CD14-positive monocyte (primary cell): ENCODE results near the gene CCDC69. TPM values are rescaled to one million over a fixed set of nuclear protein-coding genes. Genes with fewer than 3 reads are reported as not detected.

ENCODE experiments used
- DNase-seq, 3 donors: peaks; one replicate each; pipeline ENCODE4 v3.0.0-alpha.2; 2011 to 2022
- H2AFZ ChIP-seq: 2 replicates; pipeline ENCODE4 v1.6.0; 2012; ENCODE audit warnings: mild to moderate bottlenecking, low read depth, low read length, inconsistent platforms; ENCODE audit not compliant: insufficient read depth, poor library complexity, severe bottlenecking
- H3K27ac ChIP-seq, 2 donors: 1 replicate in 1 of 2; 2 replicates in 1 of 2; pipeline ENCODE4 v1.5.1; 2012 to 2013; ENCODE audit warnings: low read length in 2 of 2, control low read depth in 1 of 2, inconsistent platforms in 1 of 2, low read depth in 1 of 2, mild to moderate bottlenecking in 1 of 2
- H3K27me3 ChIP-seq, 2 donors: one replicate each; pipeline versions ENCODE4 v1.6.0 to v1.6.1; 2011 to 2013; ENCODE audit warnings: low read length in 2 of 2; ENCODE audit not compliant: control insufficient read depth in 2 of 2, insufficient read depth in 2 of 2
- H3K36me3 ChIP-seq, 2 donors: replicated peaks in 1 of 2; 1 replicate in 1 of 2; 2 replicates in 1 of 2; pipeline versions ENCODE4 v1.5.1 to v1.6.1; 2012 to 2013; ENCODE audit warnings: low read length in 2 of 2, control low read depth in 1 of 2, inconsistent platforms in 1 of 2, mild to moderate bottlenecking in 1 of 2; ENCODE audit not compliant: insufficient read depth in 2 of 2, control insufficient read depth in 1 of 2
- H3K4me1 ChIP-seq, 2 donors: 1 replicate in 1 of 2; 2 replicates in 1 of 2; pipeline versions ENCODE4 v1.5.1 to v1.6.1; 2012 to 2013; ENCODE audit warnings: low read length in 2 of 2, control low read depth in 1 of 2, inconsistent platforms in 1 of 2, mild to moderate bottlenecking in 1 of 2, moderate library complexity in 1 of 2; ENCODE audit not compliant: insufficient read depth in 2 of 2, control insufficient read depth in 1 of 2
- H3K4me2 ChIP-seq: replicated peaks from 2 replicates; pipeline ENCODE3; 2012; ENCODE audit warnings: low read length, moderate library complexity, mild to moderate bottlenecking; ENCODE audit not compliant: poor library complexity, severe bottlenecking; ENCODE audit errors: extremely low read depth
- H3K4me3 ChIP-seq, 3 experiments: fragments of 200-600 bp in 1 of 3; sonication (generic) in 1 of 3; replicated peaks in 1 of 3; 1 replicate in 2 of 3; 2 replicates in 1 of 3; pipeline ENCODE4 v1.5.1; 2011 to 2013; ENCODE audit warnings: low read length in 3 of 3, mild to moderate bottlenecking in 3 of 3, control low read depth in 2 of 3, low read depth in 2 of 3, inconsistent platforms in 1 of 3, moderate library complexity in 1 of 3
- H3K79me2 ChIP-seq: 2 replicates; pipeline ENCODE4 v1.6.0; 2012; ENCODE audit warnings: mild to moderate bottlenecking, control low read depth, inconsistent platforms, low read length, moderate library complexity; ENCODE audit not compliant: insufficient read depth
- H3K9ac ChIP-seq: 2 replicates; pipeline ENCODE4 v1.6.0; 2017; ENCODE audit warnings: low read length, mild to moderate bottlenecking; ENCODE audit not compliant: insufficient read depth, poor library complexity, severe bottlenecking
- H3K9me3 ChIP-seq, 2 donors: replicated peaks in 1 of 2; 1 replicate in 1 of 2; 2 replicates in 1 of 2; pipeline versions ENCODE4 v1.5.1 to v1.6.1; 2012 to 2013; ENCODE audit warnings: low read length in 2 of 2, control low read depth in 1 of 2; ENCODE audit not compliant: control insufficient read depth in 1 of 2, insufficient read depth in 1 of 2
- H4K20me1 ChIP-seq: 2 replicates; pipeline ENCODE4 v1.6.0; 2012; ENCODE audit warnings: mild to moderate bottlenecking, low read length, control low read depth, moderate library complexity; ENCODE audit not compliant: insufficient read depth
- H3K27ac Mint-ChIP-seq, 7 donors: one replicate each; pipeline ENCODE4 v1.8.0; 2020; ENCODE audit warnings: mild to moderate bottlenecking in 7 of 7, mixed read lengths in 7 of 7, moderate library complexity in 6 of 7, inconsistent platforms in 2 of 7
- H3K27me3 Mint-ChIP-seq, 3 donors: one replicate each; pipeline ENCODE4 v1.8.0; 2021 to 2022; ENCODE audit warnings: low read depth in 3 of 3, mild to moderate bottlenecking in 3 of 3, mixed read lengths in 3 of 3, moderate library complexity in 3 of 3, inconsistent platforms in 1 of 3
- H3K36me3 Mint-ChIP-seq, 2 donors: one replicate each; pipeline ENCODE4 v1.8.0; 2020; ENCODE audit warnings: mixed read lengths in 2 of 2, inconsistent platforms in 1 of 2, mild to moderate bottlenecking in 1 of 2
- H3K4me1 Mint-ChIP-seq: one replicate; pipeline ENCODE4 v1.8.0; 2020; ENCODE audit warnings: mild to moderate bottlenecking, mixed read lengths
- H3K4me3 Mint-ChIP-seq, 2 donors: one replicate each; pipeline ENCODE4 v1.8.0; 2020; ENCODE audit warnings: mild to moderate bottlenecking in 2 of 2, mixed read lengths in 2 of 2, moderate library complexity in 1 of 2
- H3K9me3 Mint-ChIP-seq, 7 donors: one replicate each; pipeline ENCODE4 v1.8.0; 2020 to 2022; ENCODE audit warnings: mixed read lengths in 7 of 7, mild to moderate bottlenecking in 6 of 7, moderate library complexity in 6 of 7, inconsistent platforms in 2 of 7
- WGBS: methylation state at CpG from one replicate; pipeline ENCODE4 v1.1.5; 2013; ENCODE audit warnings: missing lambda C conversion rate; ENCODE audit not compliant: insufficient coverage; 5-methylcytosine and 5-hydroxymethylcytosine counted together
- intact Hi-C, 2 donors: fragments of 100-400 bp; cut with micrococcal nuclease; formaldehyde crosslinking; loops; one replicate each; pipeline versions ENCODE4 v1.15.0 to v1.15.1; 2023
- polyA plus RNA-seq, 3 donors: library from polyadenylated mRNA; depleted of rRNA in 1 of 3; unstranded in 2 of 3; stranded (reverse) in 1 of 3; fragments of 300-500 nt in 2 of 3; fragments of >200 nt in 1 of 3; fragmentation: Illumina TruSeq in 2 of 3; gene quantifications; 1 replicate in 2 of 3; 2 replicates in 1 of 3; pipeline ENCODE4 v1.2.3, GENCODE V29; 2012 to 2021
- TF ChIP-seq, protein P1 (sequence below): fragments of 200-600 bp; IDR thresholded peaks from one replicate; pipeline ENCODE4 v1.8.0; 2022; ENCODE audit warnings: antibody characterized with exemption, mild to moderate bottlenecking

The CCDC69 gene
- polyA plus RNA-seq, 3 donors: 68.4 to 176 (median 84.1) TPM

DNA sequence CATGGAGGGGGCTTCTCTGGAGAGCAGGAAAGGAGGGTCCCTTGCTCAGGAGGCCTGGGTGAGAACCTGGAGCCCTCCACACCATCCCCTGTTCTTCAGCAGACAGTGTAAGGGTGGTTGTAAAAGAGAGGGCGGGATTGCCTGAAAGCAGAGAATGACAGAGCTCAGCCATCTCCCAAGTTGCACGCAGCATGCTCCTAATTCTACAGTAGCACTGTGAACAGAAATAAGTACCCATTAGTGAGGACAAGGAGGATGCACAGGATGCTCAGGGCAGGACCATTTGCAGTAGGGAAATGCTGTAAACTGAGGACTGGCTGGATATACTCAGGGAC, 8.4 kb downstream of the CCDC69 start:
- TF ChIP-seq, protein P1, sequence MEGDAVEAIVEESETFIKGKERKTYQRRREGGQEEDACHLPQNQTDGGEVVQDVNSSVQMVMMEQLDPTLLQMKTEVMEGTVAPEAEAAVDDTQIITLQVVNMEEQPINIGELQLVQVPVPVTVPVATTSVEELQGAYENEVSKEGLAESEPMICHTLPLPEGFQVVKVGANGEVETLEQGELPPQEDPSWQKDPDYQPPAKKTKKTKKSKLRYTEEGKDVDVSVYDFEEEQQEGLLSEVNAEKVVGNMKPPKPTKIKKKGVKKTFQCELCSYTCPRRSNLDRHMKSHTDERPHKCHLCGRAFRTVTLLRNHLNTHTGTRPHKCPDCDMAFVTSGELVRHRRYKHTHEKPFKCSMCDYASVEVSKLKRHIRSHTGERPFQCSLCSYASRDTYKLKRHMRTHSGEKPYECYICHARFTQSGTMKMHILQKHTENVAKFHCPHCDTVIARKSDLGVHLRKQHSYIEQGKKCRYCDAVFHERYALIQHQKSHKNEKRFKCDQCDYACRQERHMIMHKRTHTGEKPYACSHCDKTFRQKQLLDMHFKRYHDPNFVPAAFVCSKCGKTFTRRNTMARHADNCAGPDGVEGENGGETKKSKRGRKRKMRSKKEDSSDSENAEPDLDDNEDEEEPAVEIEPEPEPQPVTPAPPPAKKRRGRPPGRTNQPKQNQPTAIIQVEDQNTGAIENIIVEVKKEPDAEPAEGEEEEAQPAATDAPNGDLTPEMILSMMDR: no peak
- Histone ChIP-seq H3K4me2 (peak overlapping the region; percentile 73), H3K9me3 (no peaks in the 10 kb centered on the region), H3K4me1 (peaks cover 91 to 98% of the 10 kb centered on the region in 2 donors), H3K27ac (peak overlapping the region; percentile 90 to 99), H3K79me2 (peaks cover 94% of the 10 kb centered on the region), H3K9ac (peak overlapping the region; percentile 61), H3K27me3 (no peaks in the 10 kb centered on the region), H3K36me3 (peaks cover 17 to 32% of the 10 kb centered on the region in 2 donors), H2AFZ (peak overlapping the region; percentile 47), H4K20me1 (no peaks in the 10 kb centered on the region), H3K4me3 (peak overlapping the region in 1 of 3 experiments; percentile 64)
- peaks cover 54 to 58% of the 10 kb centered on the region in 2 donors for H3K36me3 Mint-ChIP-seq
- intact Hi-C loops: loop anchor here in 1 of 2 donors (5.0 kb wide), 1 partner anchor 37 kb away; the partner anchor contains the start of gene GM2A
- H3K4me3 Mint-ChIP-seq: peak overlapping the region; percentile 68 to 85
- H3K4me1 Mint-ChIP-seq: peaks cover 90% of the 10 kb centered on the region
- H3K9me3 Mint-ChIP-seq: peaks cover 0 to 2% (median 0%) of the 10 kb centered on the region in 7 donors
- peaks cover 0 to 1% (median 1%) of the 10 kb centered on the region in 3 donors for H3K27me3 Mint-ChIP-seq
- no CpG with 5 or more reads among the region's 2 CpGs for WGBS
- no peak for DNase-seq
- H3K27ac Mint-ChIP-seq: peak overlapping the region; percentile 100

- H4K20me1 ChIP-seq: no peaks in the 10 kb centered on the region
- peak overlapping the region; percentile 90 to 99 for H3K27ac ChIP-seq
- H3K27me3 Mint-ChIP-seq: peaks cover 0 to 1% (median 1%) of the 10 kb centered on the region in 3 donors
- peak overlapping the region; percentile 73 for H3K4me2 ChIP-seq
- peaks cover 88% of the 10 kb centered on the region for H3K4me1 Mint-ChIP-seq
- WGBS: 21% methylated on average over 8 of the region's 10 CpGs
- no peaks in the 10 kb centered on the region for H3K9me3 ChIP-seq
- H3K27me3 ChIP-seq: no peaks in the 10 kb centered on the region
- H3K79me2 ChIP-seq: peaks cover 94% of the 10 kb centered on the region
- H3K4me1 ChIP-seq: peaks cover 91 to 98% of the 10 kb centered on the region in 2 donors
- peak; percentile 94 to 98 (median 96) for DNase-seq
- peak overlapping the region; percentile 61 for H3K9ac ChIP-seq
- intact Hi-C loops: loop anchor here in 1 of 2 donors (5.0 kb wide), 1 partner anchor 37 kb away; the partner anchor contains the start of gene GM2A
- H3K36me3 ChIP-seq: peaks cover 17 to 26% of the 10 kb centered on the region in 2 donors
- peaks cover 0 to 2% (median 0%) of the 10 kb centered on the region in 7 donors for H3K9me3 Mint-ChIP-seq
- peak overlapping the region; percentile 68 to 85 for H3K4me3 Mint-ChIP-seq
- H3K4me3 ChIP-seq: peak overlapping the region; percentile 0 to 64 (median 7)
- H3K27ac Mint-ChIP-seq: peak overlapping the region; percentile 100
- TF ChIP-seq, protein P1: no peak
- H2AFZ ChIP-seq: peak overlapping the region; percentile 47
- peaks cover 48 to 53% of the 10 kb centered on the region in 2 donors for H3K36me3 Mint-ChIP-seq
These were observed 9.0 kb downstream of the CCDC69 start for GRCh38 chr5:151214614-151215545.
